Naive thymus-derived CD8-positive, alpha-beta T cell (primary cell): ENCODE results near the gene SPATA4. TPM values are rescaled to one million over a fixed set of nuclear protein-coding genes. Genes with fewer than 3 reads are reported as not detected.

Experiments
- polyA plus RNA-seq, 3 donors: library from polyadenylated mRNA; unstranded; fragments of 300-500 nt; fragmentation: Illumina TruSeq; gene quantifications; one replicate each; pipeline ENCODE4 v1.2.3, GENCODE V29; 2021
- total RNA-seq, 8 experiments: library from RNA in 2 of 8; stranded (reverse) in 2 of 8; gene quantifications; one replicate each; pipeline ENCODE4 v1.2.3 and lab custom pipeline; 2021 to 2026

SPATA4 gene
- total and polyA plus RNA-seq, 5 experiments from 2014 or later: not detected

Other genes starting within 250 kb of the SPATA4 start
- gene WDR17, start 129.7 kb downstream of the SPATA4 start, total RNA-seq: 1 to 10 TPM in 1 of 2 experiments, under 1 TPM in 1; 0.63 to 1.5 TPM
- gene WDR17, start 129.7 kb downstream of the SPATA4 start, polyA plus RNA-seq: under 1 TPM; 0.22 to 0.53 (median 0.50) TPM
- not detected for gene ASB5, start 73.6 kb upstream of the SPATA4 start, total RNA-seq
- gene ASB5, start 73.6 kb upstream of the SPATA4 start, polyA plus RNA-seq: not detected
- 100 to 1,000 TPM; 151 to 155 TPM for gene SPCS3, start 124.4 kb upstream of the SPATA4 start, total RNA-seq
- 10 to 100 TPM; 33.7 to 64.4 (median 43.6) TPM for gene SPCS3, start 124.4 kb upstream of the SPATA4 start, polyA plus RNA-seq